ENCODE results near the gene SPC24.

DNA sequence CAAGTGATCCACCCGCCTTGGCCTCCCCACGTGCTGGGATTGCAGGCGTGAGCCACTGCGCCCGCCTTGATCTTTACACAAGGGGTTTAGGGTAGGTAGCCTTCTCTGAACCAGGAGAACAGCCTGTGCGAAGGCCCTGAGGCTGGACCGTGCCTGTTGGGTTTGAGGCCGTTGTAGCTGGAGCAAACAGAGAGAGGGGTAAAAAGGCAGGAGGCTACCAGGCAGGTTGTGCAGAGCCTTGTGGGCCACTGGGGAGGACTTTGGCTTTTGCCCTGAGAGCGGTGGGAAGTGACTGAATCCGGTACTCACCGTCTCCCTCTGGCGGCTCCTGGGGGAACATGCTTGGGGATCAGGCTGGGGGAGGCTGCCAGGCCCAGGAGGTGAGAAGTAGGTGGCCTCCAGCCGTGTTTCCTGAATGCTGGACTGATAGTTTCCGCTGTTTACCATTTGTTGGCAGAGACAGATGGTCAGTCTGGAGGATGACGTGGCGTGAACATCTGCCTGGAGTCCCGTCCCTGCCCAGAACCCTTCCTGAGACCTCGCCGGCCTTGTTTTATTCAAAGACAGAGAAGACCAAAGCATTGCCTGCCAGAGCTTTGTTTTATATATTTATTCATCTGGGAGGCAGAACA is 24.6 kb downstream of the SPC24 start:
- TF ChIP-seq EZH2 (IDR thresholded peaks at IDR 0.05) (no peak), POLR2AphosphoS5 (IDR thresholded peaks at IDR 0.05; ENCODE audit: borderline replicate concordance, low read depth, low read length) (no peak)

Measured in SK-N-MC (cell line).